ENCODE results near the gene C2orf80. TPM values are rescaled to one million over a fixed set of nuclear protein-coding genes. Genes with fewer than 3 reads are reported as not detected.
"Not testable (repeated sequence)": the region's sequence is repeated elsewhere in the genome, so short reads cannot be mapped to it uniquely, and the experiment has no call there.

Gene C2orf80
- total RNA-seq, 2 experiments from 2014 or later: not detected

GRCh38 chr2:208117390-208117789, 72.4 kb downstream of the C2orf80 start:
- DNase-seq; H3K4me3 Mint-ChIP-seq; H3K36me3 Mint-ChIP-seq; H3K4me1 Mint-ChIP-seq; ATAC-seq; CTCF ChIA-PET; H3K27ac Mint-ChIP-seq; H3K9me3 Mint-ChIP-seq (ENCODE audit: low read depth): not testable (repeated sequence)
- peaks cover 17% of the 10 kb centered on the region for H3K27me3 Mint-ChIP-seq

Other genes with a start within 250 kb of the C2orf80 start
- gene PLEKHM3, start 164.5 kb downstream of the C2orf80 start, total RNA-seq: 1 to 10 TPM; 4.7 to 5.1 TPM
- gene CRYGD, start 65.5 kb downstream of the C2orf80 start, total RNA-seq: not detected
- not detected for gene CRYGC, start 60.2 kb downstream of the C2orf80 start, total RNA-seq
- gene CRYGB, start 43.9 kb downstream of the C2orf80 start, total RNA-seq: not detected
- gene CRYGA, start 26.4 kb downstream of the C2orf80 start, total RNA-seq: not detected
- 10 to 100 TPM; 39.7 to 45.6 TPM for gene IDH1, start 65.0 kb upstream of the C2orf80 start, total RNA-seq
- gene PIKFYVE, start 76.2 kb upstream of the C2orf80 start, total RNA-seq: 10 to 100 TPM; 27.3 to 32.6 TPM
- gene PTH2R, start 216.8 kb upstream of the C2orf80 start, total RNA-seq: under 1 TPM in 1 of 2 experiments, not detected in 1; 0.12 TPM